ENCODE results near the gene GPR143. TPM values are rescaled to one million over a fixed set of nuclear protein-coding genes. Genes with fewer than 3 reads are reported as not detected.

GPR143 gene
- total RNA-seq, 1 donor from 2014 or later = not detected

- Histone ChIP-seq H3K4me3 (no peak overlapping the region), H3K9me3 (peaks cover 7% of the 10 kb centered on the region), H3K27me3 (no peaks in the 10 kb centered on the region), H3K4me1 (no peaks in the 10 kb centered on the region), H3K27ac (no peak overlapping the region), H3K36me3 (no peaks in the 10 kb centered on the region)
- DNase-seq (ENCODE audit: extremely low spot score in 2 of 2) = no peak
- no peak for TF ChIP-seq POLR2A (IDR thresholded peaks at IDR 0.05)
- no peak for TF ChIP-seq CTCF (IDR thresholded peaks at IDR 0.05)
- no peak for TF ChIP-seq POLR2AphosphoS5 (IDR thresholded peaks at IDR 0.05; ENCODE audit: insufficient read depth in 1 of 2, low read depth in 1 of 2)
- intact Hi-C loops (cut with DNase I) = no loop called here
Measured at GRCh38 chrX:9802737-9803136, 37.1 kb upstream of the GPR143 start.

- H3K27me3 ChIP-seq = no peaks in the 10 kb centered on the region
- H3K27ac ChIP-seq = no peak overlapping the region
- intact Hi-C loops (cut with DNase I) = no loop called here
- no peak overlapping the region for H3K4me3 ChIP-seq
- no peaks in the 10 kb centered on the region for H3K36me3 ChIP-seq
- peaks cover 7% of the 10 kb centered on the region for H3K9me3 ChIP-seq
- no peak for DNase-seq (ENCODE audit: extremely low spot score in 2 of 2)
- H3K4me1 ChIP-seq = no peaks in the 10 kb centered on the region
- TF ChIP-seq POLR2A (IDR thresholded peaks at IDR 0.05) (no peak), CTCF (IDR thresholded peaks at IDR 0.05) (no peak), POLR2AphosphoS5 (IDR thresholded peaks at IDR 0.05; ENCODE audit: insufficient read depth in 1 of 2, low read depth in 1 of 2) (no peak)
Measured at GRCh38 chrX:9797384-9798360, 32.0 kb upstream of the GPR143 start.

GRCh38 chrX:9794495-9794894 is 28.8 kb upstream of the GPR143 start:
- no peaks in the 10 kb centered on the region for H3K9me3 ChIP-seq
- H3K27ac ChIP-seq = no peak overlapping the region
- no peaks in the 10 kb centered on the region for H3K36me3 ChIP-seq
- no peak for DNase-seq (ENCODE audit: extremely low spot score in 2 of 2)
- TF ChIP-seq CTCF (IDR thresholded peaks at IDR 0.05) (no peak), POLR2AphosphoS5 (IDR thresholded peaks at IDR 0.05; ENCODE audit: insufficient read depth in 1 of 2, low read depth in 1 of 2) (no peak), POLR2A (IDR thresholded peaks at IDR 0.05) (no peak)
- no peaks in the 10 kb centered on the region for H3K27me3 ChIP-seq
- no peaks in the 10 kb centered on the region for H3K4me1 ChIP-seq
- intact Hi-C loops (cut with DNase I) = no loop called here
- H3K4me3 ChIP-seq = no peak overlapping the region

GRCh38 chrX:9790866-9791265 is 25.2 kb upstream of the GPR143 start:
- Histone ChIP-seq H3K4me1 (no peaks in the 10 kb centered on the region), H3K4me3 (no peak overlapping the region), H3K27ac (no peak overlapping the region), H3K36me3 (no peaks in the 10 kb centered on the region), H3K9me3 (no peaks in the 10 kb centered on the region), H3K27me3 (no peaks in the 10 kb centered on the region)
- DNase-seq (ENCODE audit: extremely low spot score in 2 of 2) = no peak
- intact Hi-C loops (cut with DNase I) = no loop called here
- TF ChIP-seq POLR2AphosphoS5 (IDR thresholded peaks at IDR 0.05; ENCODE audit: insufficient read depth in 1 of 2, low read depth in 1 of 2) (no peak), POLR2A (IDR thresholded peaks at IDR 0.05) (no peak), CTCF (IDR thresholded peaks at IDR 0.05) (no peak)

GRCh38 chrX:9789555-9789954 is 23.9 kb upstream of the GPR143 start:
- DNase-seq (ENCODE audit: extremely low spot score in 2 of 2) = no peak
- Histone ChIP-seq H3K4me3 (no peak overlapping the region), H3K27me3 (no peaks in the 10 kb centered on the region), H3K27ac (no peak overlapping the region), H3K36me3 (no peaks in the 10 kb centered on the region), H3K4me1 (no peaks in the 10 kb centered on the region), H3K9me3 (no peaks in the 10 kb centered on the region)
- no peak for TF ChIP-seq CTCF (IDR thresholded peaks at IDR 0.05)
- intact Hi-C loops (cut with DNase I) = no loop called here
